COR-L47 (cell line): Measurements from ENCODE around the gene ARL3.
"Not testable (repeated sequence)": the region's sequence is repeated elsewhere in the genome, so short reads cannot be mapped to it uniquely, and the experiment has no call there.

Experiments
- DNase-seq: peaks from one replicate; lab custom pipeline; 2025; lab: John Stamatoyannopoulos, UW

Gene ARL3

GRCh38 chr10:102673236-102673818 is 40.9 kb downstream of the ARL3 start:
- no peak for DNase-seq

GRCh38 chr10:102670871-102671434 is 43.2 kb downstream of the ARL3 start:
- no peak for DNase-seq

GRCh38 chr10:102670065-102670670 is 44.0 kb downstream of the ARL3 start:
- no peak for DNase-seq

- no peak for DNase-seq
These were observed 44.8 kb downstream of the ARL3 start for GRCh38 chr10:102669206-102670064.

GRCh38 chr10:102668326-102669107 is 45.7 kb downstream of the ARL3 start:
- no peak for DNase-seq

GRCh38 chr10:102667411-102667810 is 46.8 kb downstream of the ARL3 start:
- DNase-seq: not testable (repeated sequence)

- no peak for DNase-seq
These were observed 48.2 kb downstream of the ARL3 start for GRCh38 chr10:102665904-102666509.

- DNase-seq: no peak
These were observed 52.6 kb downstream of the ARL3 start for GRCh38 chr10:102661658-102662028.

- peak; percentile 59 for DNase-seq
These were observed 53.1 kb downstream of the ARL3 start for GRCh38 chr10:102660888-102661657.

GRCh38 chr10:102658802-102659201 is 55.4 kb downstream of the ARL3 start:
- no peak for DNase-seq

- DNase-seq: no peak
These were observed 56.0 kb downstream of the ARL3 start for GRCh38 chr10:102657984-102658724.

GRCh38 chr10:102657451-102657850 is 56.7 kb downstream of the ARL3 start:
- no peak for DNase-seq

- DNase-seq: no peak
These were observed 57.3 kb downstream of the ARL3 start for GRCh38 chr10:102656791-102657371.

- no peak for DNase-seq
These were observed 58.2 kb downstream of the ARL3 start for GRCh38 chr10:102656026-102656425.

GRCh38 chr10:102654969-102655368 is 59.2 kb downstream of the ARL3 start:
- DNase-seq: no peak

- no peak for DNase-seq
These were observed 59.6 kb downstream of the ARL3 start for GRCh38 chr10:102654566-102654965.

- DNase-seq: no peak
These were observed 61.1 kb downstream of the ARL3 start for GRCh38 chr10:102653060-102653459.

- DNase-seq: no peak
These were observed 61.9 kb downstream of the ARL3 start for GRCh38 chr10:102652170-102652916.
